Measurements from ENCODE around the gene LRPAP1. TPM values are rescaled to one million over a fixed set of nuclear protein-coding genes. Genes with fewer than 3 reads are reported as not detected.

The LRPAP1 gene
- total and polyA plus RNA-seq, 10 of the 15 experiments (the other 5 are each of a cell fraction or from before 2014, with no cell fraction given) = 1.0 to 100 (median 51.1) TPM

DNA sequence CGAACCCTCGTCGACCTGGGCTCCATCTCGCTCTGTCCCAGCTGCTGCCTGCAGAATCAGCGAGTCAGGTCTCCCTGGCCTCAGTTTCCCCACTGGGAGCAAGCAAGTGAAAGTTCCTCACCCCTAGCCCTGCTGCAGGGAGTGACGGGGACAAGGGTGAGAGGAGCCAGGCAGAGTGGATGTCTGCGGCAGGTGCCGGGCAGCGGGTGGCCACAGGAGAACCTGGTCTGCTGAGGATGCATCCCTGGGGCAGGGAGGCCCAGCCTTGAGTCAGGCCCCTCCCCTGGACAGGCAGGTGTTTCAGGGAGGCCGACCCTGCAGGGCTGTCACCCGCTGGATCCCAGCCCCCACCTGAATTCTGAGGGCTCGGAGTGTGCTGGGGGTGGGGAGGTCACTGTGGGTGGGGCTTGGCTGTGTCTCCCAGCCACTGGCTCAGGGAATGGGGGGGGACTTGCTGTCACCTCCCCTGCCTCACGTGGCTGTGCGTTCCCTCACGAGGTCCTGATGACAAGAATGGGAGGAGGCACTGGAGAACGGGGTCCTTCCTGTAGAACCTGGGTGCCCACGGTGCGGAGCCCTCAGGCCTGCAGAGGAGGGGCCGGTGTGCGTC, 33.2 kb downstream of the LRPAP1 start:
- POLR2A ChIA-PET = no interaction called here
- H2AFZ ChIP-seq (ENCODE audit: control insufficient read depth, low read depth, low read length) = no peak overlapping the region
- RAD21 ChIA-PET (ENCODE audit: unreplicated experiment) = no interaction called here
- DNase-seq (ENCODE audit: low read depth, low spot score) (no peak), ATAC-seq (no peak), FAIRE-seq (no peak)
- no peaks in the 10 kb centered on the region for H4K20me1 ChIP-seq (ENCODE audit: control insufficient read depth, insufficient read depth)
- no peak overlapping the region for H3K4me2 ChIP-seq (ENCODE audit: control insufficient read depth, insufficient read depth)
- no peaks in the 10 kb centered on the region for H3K9me3 ChIP-seq (replicated peaks; ENCODE audit: control insufficient read depth, insufficient read depth, low read length)
- no peaks in the 10 kb centered on the region for H3K79me2 ChIP-seq (ENCODE audit: control insufficient read depth, insufficient read depth, low read length)
- no peak overlapping the region for H3K27ac ChIP-seq (ENCODE audit: control insufficient read depth, insufficient read depth)
- CTCF ChIA-PET = no interaction called here
- H3K4me3 ChIP-seq = no peak overlapping the region
- peaks cover 0 to 1% of the 10 kb centered on the region in 2 experiments; a peak in 2 of 4 replicates for H3K36me3 ChIP-seq (ENCODE audit: control insufficient read depth in 2 of 2, insufficient read depth in 2 of 2, low read length in 1 of 2)
- no peak overlapping the region for H3K9ac ChIP-seq (ENCODE audit: control insufficient read depth, insufficient read depth, low read length)
- BruUV-seq (replicated peaks) = no TSS peak
- in situ Hi-C loops (cut with MboI) = no loop called here
- no peaks in the 10 kb centered on the region for H3K4me1 ChIP-seq (ENCODE audit: control insufficient read depth, insufficient read depth, low read length)
- intact Hi-C loops (cut with micrococcal nuclease; ENCODE audit: unreplicated experiment) = no loop called here
- SMC1A ChIA-PET (ENCODE audit: uncharacterized antibody, unreplicated experiment) = no interaction called here
- 72% methylated on average over 18 of the region's 20 CpGs for WGBS (ENCODE audit: insufficient coverage, insufficient replicate concordance, low lambda C conversion rate, missing lambda C conversion rate)
- no peak for TF ChIP-seq ATF7 (IDR thresholded peaks at IDR 0.05; ENCODE audit: low read depth)
- no peak for TF ChIP-seq ZNF24 (IDR thresholded peaks at IDR 0.05)
- no peak for TF ChIP-seq ETV6 (conservative IDR thresholded peaks at IDR 0.05 in 1 of 2, IDR thresholded peaks at IDR 0.05 in 1 of 2; ENCODE audit: borderline replicate concordance in 1 of 2, low read depth in 1 of 2)
- no peak for TF ChIP-seq E2F8 (IDR thresholded peaks at IDR 0.05; ENCODE audit: low read depth, partially characterized antibody)
- TF ChIP-seq, protein P1, sequence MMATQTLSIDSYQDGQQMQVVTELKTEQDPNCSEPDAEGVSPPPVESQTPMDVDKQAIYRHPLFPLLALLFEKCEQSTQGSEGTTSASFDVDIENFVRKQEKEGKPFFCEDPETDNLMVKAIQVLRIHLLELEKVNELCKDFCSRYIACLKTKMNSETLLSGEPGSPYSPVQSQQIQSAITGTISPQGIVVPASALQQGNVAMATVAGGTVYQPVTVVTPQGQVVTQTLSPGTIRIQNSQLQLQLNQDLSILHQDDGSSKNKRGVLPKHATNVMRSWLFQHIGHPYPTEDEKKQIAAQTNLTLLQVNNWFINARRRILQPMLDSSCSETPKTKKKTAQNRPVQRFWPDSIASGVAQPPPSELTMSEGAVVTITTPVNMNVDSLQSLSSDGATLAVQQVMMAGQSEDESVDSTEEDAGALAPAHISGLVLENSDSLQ (IDR thresholded peaks at IDR 0.05) = no peak
- TF ChIP-seq HDGF (IDR thresholded peaks at IDR 0.05) = no peak
- no peak for TF ChIP-seq FOXM1 (IDR thresholded peaks at IDR 0.05; ENCODE audit: low read depth, low read length)
- no peaks in the 10 kb centered on the region for H3K27me3 ChIP-seq (replicated peaks in 1 of 2; ENCODE audit: control insufficient read depth in 2 of 2, insufficient read depth in 2 of 2, low read length in 1 of 2)

All from GM12878 (cell line).